Measurements from ENCODE around the gene DCK.

Gene DCK

GRCh38 chr4:71074452-71075299 lies 81.2 kb downstream of the DCK start:
- DNase-seq (ENCODE audit: insufficient read length, low spot score) (no peak), FAIRE-seq (no peak)
- no peak for TF ChIP-seq CTCF (IDR thresholded peaks at IDR 0.05; ENCODE audit: insufficient read depth, missing control alignments)

Measured in D721Med (cell line).